NK-92 treated with Interleukin-12 subunit alpha and Interleukin-12 subunit beta, amount 100 ng/mL, for 24 hours (cell line): ENCODE results near the gene C12orf56.
"Not testable (repeated sequence)": the region's sequence is repeated elsewhere in the genome, so short reads cannot be mapped to it uniquely, and the experiment has no call there.

Experiments used
- DNase-seq: peaks from one replicate; lab custom pipeline; 2025; lab: John Stamatoyannopoulos, UW

C12orf56 gene

GRCh38 chr12:64304571-64304970 lies 86.0 kb downstream of the C12orf56 start:
- no peak for DNase-seq

DNA sequence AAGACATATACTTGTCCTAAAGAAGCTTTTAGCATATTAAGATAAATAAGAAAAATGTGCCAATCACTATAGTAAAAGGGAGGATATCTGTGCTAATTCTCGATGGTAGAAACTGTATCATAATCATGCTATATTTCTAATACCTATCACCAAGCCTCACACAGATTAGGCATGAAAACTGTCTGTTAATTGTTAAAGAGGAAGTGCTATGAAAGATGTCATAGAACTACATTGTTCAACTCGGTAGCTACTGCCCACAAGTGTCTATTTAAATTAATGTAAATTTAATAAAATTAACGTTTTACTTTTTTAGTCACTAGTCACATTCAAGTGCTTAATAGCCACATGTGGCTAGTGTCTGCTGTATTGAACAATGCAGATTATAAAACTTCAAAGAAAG lies 90.9 kb downstream of the C12orf56 start:
- DNase-seq = no peak

- DNase-seq = no peak
Measured at GRCh38 chr12:64296301-64296700, 94.3 kb downstream of the C12orf56 start.

DNA sequence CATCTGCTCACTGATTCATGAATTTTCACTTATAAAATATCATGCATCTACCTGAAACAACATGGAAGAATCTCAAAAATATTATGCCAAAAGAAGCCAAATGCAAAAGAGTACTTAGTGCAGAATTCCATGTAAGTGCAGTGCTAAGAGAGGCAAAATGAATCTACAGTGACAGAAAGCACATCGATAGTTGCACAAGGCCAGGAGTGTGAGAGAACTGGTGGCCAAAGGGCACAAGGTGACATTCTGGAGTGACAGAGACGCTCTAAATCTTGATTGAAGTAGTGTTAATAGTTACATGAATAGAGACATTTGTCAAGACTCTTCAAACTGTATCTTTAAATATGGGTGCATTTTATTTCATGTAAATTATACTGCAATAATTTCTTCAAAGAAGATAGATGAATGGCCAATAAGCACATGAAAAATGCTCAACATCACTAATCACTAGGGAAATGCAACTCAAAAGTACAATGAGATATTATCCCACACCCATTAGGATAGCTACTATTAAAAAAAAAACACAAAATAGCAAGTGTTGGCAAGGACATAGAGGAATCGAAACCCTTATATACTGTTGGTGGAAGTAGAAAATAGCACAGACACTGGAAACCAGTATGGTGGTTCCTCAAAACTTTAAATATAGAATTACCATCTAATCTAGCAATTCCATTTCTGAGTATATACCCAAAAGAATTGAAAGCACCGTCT lies 96.7 kb downstream of the C12orf56 start:
- no peak for DNase-seq

DNA sequence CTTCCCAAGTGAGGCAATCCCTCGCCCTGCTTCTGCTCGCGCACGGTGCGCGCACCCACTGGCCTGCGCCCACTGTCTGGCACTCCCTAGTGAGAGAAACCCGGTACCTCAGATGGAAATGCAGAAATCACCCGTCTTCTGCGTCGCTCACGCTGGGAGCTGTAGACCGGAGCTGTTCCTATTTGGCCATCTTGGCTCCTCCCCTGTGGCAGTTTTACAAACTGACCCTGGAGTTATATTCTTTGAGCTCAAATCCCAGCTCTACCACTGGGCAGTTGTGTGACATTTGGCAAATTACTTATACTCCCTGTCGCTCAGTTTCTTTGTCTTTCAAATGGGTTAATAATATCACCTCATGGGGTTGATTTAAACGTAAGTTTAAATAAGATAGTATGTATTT lies 97.4 kb downstream of the C12orf56 start:
- DNase-seq = not testable (repeated sequence)

- no peak for DNase-seq
Measured at GRCh38 chr12:64286521-64286920, 104.0 kb downstream of the C12orf56 start.

- DNase-seq = no peak
Measured at GRCh38 chr12:64284256-64284655, 106.3 kb downstream of the C12orf56 start.

- DNase-seq = no peak
Measured at GRCh38 chr12:64278421-64278820, 112.1 kb downstream of the C12orf56 start.

DNA sequence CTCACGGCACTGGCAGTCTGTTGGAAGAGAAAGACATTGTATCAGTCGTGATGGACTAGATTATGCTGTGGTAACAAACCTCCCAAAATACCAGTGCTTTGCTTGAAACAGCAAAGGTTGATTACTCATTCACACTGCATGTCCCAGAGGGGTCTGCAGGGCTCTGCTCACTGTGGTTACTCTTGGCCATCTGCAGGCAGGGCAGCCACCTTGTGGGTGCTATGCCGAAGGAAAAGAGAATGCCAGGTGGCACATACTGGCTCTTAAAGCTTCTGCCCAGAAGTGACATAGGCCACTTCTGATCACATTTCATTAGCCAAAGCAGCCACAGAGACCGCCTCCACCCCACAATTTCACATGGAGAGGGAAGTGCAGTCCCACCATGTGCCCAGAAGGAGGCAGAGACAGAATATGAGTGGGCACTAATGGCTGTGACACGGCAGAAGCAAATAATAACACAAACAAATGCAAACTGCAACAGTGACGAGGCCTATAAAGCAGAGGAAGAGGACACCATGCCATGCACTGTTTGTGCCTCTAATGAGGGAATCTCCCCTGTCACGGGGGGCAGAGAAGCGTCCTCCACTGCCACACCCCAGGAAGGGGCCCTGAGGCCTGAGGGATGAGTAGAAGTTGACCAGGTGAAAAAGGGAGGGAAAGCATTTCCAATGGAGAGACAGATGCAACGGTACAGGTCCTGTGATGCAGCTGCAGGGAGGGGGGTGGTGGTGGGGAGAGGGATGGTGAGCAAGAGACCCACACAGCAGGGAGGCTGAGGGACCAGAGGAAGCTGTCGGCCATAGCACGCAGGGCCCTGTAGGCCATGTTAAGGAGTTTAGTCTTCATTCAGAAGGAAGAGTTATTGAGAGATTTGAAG lies 116.8 kb downstream of the C12orf56 start:
- no peak for DNase-seq

- no peak for DNase-seq
Measured at GRCh38 chr12:64270411-64270810, 120.1 kb downstream of the C12orf56 start.

- DNase-seq = no peak
Measured at GRCh38 chr12:64269161-64269560, 121.4 kb downstream of the C12orf56 start.

- DNase-seq = no peak
Measured at GRCh38 chr12:64268409-64268808, 122.1 kb downstream of the C12orf56 start.

DNA sequence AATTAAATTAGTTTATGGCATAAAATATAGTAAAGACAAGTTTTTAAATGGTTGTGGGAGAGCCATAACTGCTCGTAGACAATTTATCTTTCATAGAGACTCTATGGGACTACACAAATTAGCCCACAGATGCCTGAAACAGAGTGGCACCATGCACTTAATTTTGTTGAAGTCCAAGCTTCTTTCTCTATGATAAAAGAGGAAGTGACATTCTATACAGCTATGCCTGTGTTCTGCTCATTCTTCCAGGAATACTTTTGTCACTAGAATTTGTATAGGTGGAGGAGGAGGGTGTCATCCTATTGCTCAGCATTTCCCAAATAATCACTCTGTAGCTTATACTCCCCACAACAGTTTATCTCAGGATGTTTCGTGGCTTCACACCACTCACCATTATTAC lies 124.7 kb downstream of the C12orf56 start:
- DNase-seq = no peak

- DNase-seq = no peak
Measured at GRCh38 chr12:64261813-64262212, 128.7 kb downstream of the C12orf56 start.

GRCh38 chr12:64258576-64258975 lies 132.0 kb downstream of the C12orf56 start:
- DNase-seq = no peak

DNA sequence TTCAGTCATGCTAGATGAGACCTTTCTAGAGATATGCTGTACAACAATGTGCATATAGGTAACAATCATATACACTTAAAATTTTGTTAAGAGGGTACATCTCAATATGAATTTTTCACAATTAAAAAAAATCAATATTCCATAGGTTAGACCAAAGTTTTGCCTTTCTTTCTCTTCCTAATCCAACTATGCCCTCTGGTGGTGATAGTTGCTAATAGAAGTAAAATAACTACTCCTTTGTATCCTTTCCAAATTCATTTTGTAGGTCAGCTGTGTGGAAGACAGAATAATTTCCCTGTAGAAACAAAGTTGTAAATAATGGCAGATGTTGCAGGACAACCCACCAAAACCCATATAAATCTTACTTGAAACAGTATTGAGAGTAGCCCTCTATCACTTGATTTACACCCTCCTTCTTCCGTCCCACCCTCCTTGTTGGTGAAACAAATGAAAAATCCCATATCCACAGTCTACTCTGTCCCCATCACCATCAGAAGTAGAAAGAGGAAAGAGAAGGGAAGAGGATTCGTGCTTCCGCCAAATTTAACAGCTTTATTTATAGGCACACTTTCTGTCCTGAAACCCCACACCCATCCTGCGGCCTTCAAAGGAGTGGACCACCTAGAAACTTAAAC lies 134.3 kb downstream of the C12orf56 start:
- no peak for DNase-seq

DNA sequence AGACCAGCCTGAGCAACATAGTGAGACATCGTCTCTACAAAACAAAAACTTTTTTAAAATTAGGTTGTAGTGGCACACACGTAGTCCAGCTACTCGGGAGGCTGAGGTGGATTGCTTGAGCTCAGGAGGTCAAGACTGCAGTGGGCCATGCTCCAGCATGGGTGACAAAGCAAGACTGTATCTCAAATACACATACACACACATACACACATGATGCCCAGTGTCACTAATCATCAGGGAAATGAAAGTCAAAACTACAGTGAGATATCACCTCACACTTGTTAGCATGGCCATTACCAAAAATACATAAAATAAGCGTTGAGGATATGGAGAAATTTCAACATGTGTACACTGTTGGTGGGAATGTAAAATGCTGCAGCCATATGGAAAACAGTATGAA lies 135.3 kb downstream of the C12orf56 start:
- no peak for DNase-seq

GRCh38 chr12:64253356-64253755 lies 137.2 kb downstream of the C12orf56 start:
- DNase-seq = no peak

DNA sequence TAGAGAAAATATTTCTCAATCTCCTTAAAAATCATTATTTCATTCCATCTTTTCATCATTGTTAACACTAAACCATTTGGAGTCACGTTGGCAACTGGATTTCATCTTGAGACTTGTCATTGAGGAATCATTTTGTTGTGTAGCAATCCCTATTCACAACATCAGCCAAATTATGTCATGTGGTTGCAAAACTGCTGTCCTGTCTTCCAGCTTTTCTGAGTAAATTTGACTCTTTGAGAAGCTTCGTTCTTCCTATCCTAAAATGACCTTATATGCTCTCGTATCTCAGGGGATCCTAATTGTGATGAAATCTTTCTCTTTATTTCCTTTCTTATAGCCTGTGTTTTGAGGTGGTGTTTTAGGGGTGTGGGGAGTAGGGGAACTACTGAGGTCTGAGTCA lies 137.9 kb downstream of the C12orf56 start:
- DNase-seq = no peak

GRCh38 chr12:64243809-64244208 lies 146.7 kb downstream of the C12orf56 start:
- DNase-seq = no peak

- no peak for DNase-seq
Measured at GRCh38 chr12:64240781-64241180, 149.8 kb downstream of the C12orf56 start.

GRCh38 chr12:64237382-64237781 lies 153.2 kb downstream of the C12orf56 start:
- no peak for DNase-seq

GRCh38 chr12:64236549-64236948 lies 154.0 kb downstream of the C12orf56 start:
- no peak for DNase-seq
